HepG2 (cell line): Measurements from ENCODE around the gene THY1. TPM values are rescaled to one million over a fixed set of nuclear protein-coding genes. Genes with fewer than 3 reads are reported as not detected.

Experiments
- BATF2 ChIP-seq: sonication (generic); formaldehyde crosslinking; IDR thresholded peaks from 2 replicates; pipeline ENCODE4 v1.8.0; 2022; ENCODE audit warnings: mild to moderate bottlenecking, missing genetic modification reagents, moderate library complexity
- MZF1 ChIP-seq: sonication (generic); formaldehyde crosslinking; IDR thresholded peaks from 2 replicates; pipeline ENCODE4 v1.8.1; 2023; ENCODE audit warnings: mild to moderate bottlenecking, missing genetic modification reagents, borderline replicate concordance
- SKIL ChIP-seq: sonication (generic); formaldehyde crosslinking; IDR thresholded peaks from 2 replicates; pipeline ENCODE4 v1.8.0; 2022; ENCODE audit warnings: missing genetic modification reagents, mild to moderate bottlenecking, moderate library complexity, borderline replicate concordance
- SMAD9 ChIP-seq: sonication (generic); formaldehyde crosslinking; IDR thresholded peaks from 2 replicates; pipeline ENCODE4 v1.5.1; 2020; ENCODE audit warnings: mild to moderate bottlenecking, missing genetic modification reagents
- ZBTB49 ChIP-seq: sonication (generic); formaldehyde crosslinking; IDR thresholded peaks from 2 replicates; pipeline ENCODE4 v1.4.0; 2020; ENCODE audit warnings: missing genetic modification reagents, borderline replicate concordance
- ZC3H13 ChIP-seq: sonication (generic); formaldehyde crosslinking; IDR thresholded peaks from 2 replicates; pipeline ENCODE4 v1.8.1; 2023; ENCODE audit warnings: mild to moderate bottlenecking, missing genetic modification reagents, moderate library complexity
- ZNF615 ChIP-seq: sonication (generic); formaldehyde crosslinking; IDR thresholded peaks from 2 replicates; pipeline ENCODE4 v1.5.0; 2020; ENCODE audit warnings: mild to moderate bottlenecking, missing genetic modification reagents, borderline replicate concordance
- ZNF616 ChIP-seq: sonication (generic); formaldehyde crosslinking; IDR thresholded peaks from 2 replicates; pipeline ENCODE4 v1.5.0; 2020; ENCODE audit warnings: low read depth, mild to moderate bottlenecking, missing genetic modification reagents
- polyA plus RNA-seq, 8 experiments: library from polyadenylated mRNA; depleted of rRNA in 3 of 8; stranded (reverse) in 7 of 8; unstranded in 1 of 8; fragments of >200 nt; fragmentation: Illumina TruSeq in 4 of 8; extraction: Trizol in 4 of 8; gene quantifications; 2 replicates each; pipeline versions ENCODE4 v1.2.1 to v1.2.3, GENCODE V29; 2011 to 2016; ENCODE audit warnings: low read depth in 4 of 8, missing spikeins in 1 of 8, mixed read lengths in 1 of 8; ENCODE audit not compliant: insufficient read depth in 1 of 8
- total RNA-seq, 5 experiments: library from RNA; depleted of rRNA; stranded (reverse); fragments of >200 nt; fragmentation: Illumina TruSeq; extraction: Trizol; gene quantifications; 2 replicates each; pipeline ENCODE4 v1.2.3, GENCODE V29; 2016; ENCODE audit warnings: low read depth in 1 of 5
- TF ChIP-seq, protein P1 (sequence below): sonication (generic); formaldehyde crosslinking; IDR thresholded peaks from 2 replicates; pipeline ENCODE4 v1.5.1; 2020; ENCODE audit warnings: mild to moderate bottlenecking, missing genetic modification reagents, moderate library complexity
- TF ChIP-seq, protein P2 (sequence below): fragments of 450-650 bp; IDR thresholded peaks from 2 replicates; pipeline ENCODE4 v1.6.1; 2017
- TF ChIP-seq, protein P3 (sequence below): sonication (generic); formaldehyde crosslinking; IDR thresholded peaks from 2 replicates; pipeline ENCODE4 v1.5.0; 2020; ENCODE audit warnings: missing genetic modification reagents, mild to moderate bottlenecking, borderline replicate concordance
- TF ChIP-seq, protein P4 (sequence below): conservative IDR thresholded peaks from 2 replicates; pipeline ENCODE4 v1.6.1; 2018; ENCODE audit warnings: missing genetic modification reagents

Gene THY1
- total and polyA plus RNA-seq, 2 of the 13 experiments (the other 11 are each of a cell fraction or from before 2014, with no cell fraction given): not detected

DNA sequence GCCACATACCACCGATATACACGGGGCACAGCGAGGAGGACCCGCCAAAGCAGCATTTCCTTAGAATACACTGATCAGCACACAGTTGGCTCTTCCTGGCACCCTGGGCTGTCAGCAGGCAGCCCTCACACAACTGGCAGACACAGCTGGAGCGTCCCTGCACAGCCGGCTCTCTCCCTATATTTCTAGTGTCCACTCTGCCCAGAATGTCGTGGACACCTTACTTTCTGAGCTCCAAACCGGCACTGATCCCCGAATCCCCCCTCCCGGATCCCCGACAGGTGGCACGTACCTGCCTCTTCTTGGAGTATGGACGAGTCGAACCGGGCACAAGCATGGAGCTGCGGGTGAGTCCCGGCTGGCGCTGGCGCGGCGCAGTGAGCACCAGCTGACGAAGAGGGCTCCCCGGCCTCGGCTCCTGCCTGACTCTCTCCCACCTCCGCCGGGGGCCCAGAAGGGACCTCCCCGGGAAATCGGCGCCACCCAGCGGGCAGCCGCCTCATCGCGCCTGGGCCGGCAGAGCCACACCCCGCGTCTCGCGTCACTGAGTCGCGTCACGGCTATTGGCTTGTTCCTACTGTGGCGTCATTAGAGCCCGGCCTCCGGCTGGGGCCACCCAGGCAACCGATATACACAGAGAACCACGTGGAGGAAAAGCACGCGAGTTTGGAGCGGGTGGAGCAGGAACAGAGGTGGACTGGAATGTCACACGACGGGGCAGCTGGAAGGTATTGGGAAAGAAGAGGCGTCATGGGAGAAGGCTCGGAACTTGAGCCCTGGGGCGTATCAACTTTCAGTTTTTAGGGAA, 41.6 kb downstream of the THY1 start, which contains the start of gene USP2 (continued):
- TF ChIP-seq ZNF615 (CRISPR knock-in tag): no peak
- 0 out of 2 replicates have a peak, but pooled peaks have one; percentile 42 for TF ChIP-seq MZF1 (CRISPR knock-in tag)
- no peak; the same call in none of the 2 replicates for TF ChIP-seq SMAD9 (CRISPR knock-in tag)
- TF ChIP-seq BATF2 (CRISPR knock-in tag): 0 out of 2 replicates have a peak, but pooled peaks have one; percentile 40
- peak; percentile 47; the same call in 1 of the 2 replicates for TF ChIP-seq SKIL (CRISPR knock-in tag)
- TF ChIP-seq ZC3H13: peak; percentile 66; the same call in 1 of the 2 replicates
- TF ChIP-seq, protein P1, sequence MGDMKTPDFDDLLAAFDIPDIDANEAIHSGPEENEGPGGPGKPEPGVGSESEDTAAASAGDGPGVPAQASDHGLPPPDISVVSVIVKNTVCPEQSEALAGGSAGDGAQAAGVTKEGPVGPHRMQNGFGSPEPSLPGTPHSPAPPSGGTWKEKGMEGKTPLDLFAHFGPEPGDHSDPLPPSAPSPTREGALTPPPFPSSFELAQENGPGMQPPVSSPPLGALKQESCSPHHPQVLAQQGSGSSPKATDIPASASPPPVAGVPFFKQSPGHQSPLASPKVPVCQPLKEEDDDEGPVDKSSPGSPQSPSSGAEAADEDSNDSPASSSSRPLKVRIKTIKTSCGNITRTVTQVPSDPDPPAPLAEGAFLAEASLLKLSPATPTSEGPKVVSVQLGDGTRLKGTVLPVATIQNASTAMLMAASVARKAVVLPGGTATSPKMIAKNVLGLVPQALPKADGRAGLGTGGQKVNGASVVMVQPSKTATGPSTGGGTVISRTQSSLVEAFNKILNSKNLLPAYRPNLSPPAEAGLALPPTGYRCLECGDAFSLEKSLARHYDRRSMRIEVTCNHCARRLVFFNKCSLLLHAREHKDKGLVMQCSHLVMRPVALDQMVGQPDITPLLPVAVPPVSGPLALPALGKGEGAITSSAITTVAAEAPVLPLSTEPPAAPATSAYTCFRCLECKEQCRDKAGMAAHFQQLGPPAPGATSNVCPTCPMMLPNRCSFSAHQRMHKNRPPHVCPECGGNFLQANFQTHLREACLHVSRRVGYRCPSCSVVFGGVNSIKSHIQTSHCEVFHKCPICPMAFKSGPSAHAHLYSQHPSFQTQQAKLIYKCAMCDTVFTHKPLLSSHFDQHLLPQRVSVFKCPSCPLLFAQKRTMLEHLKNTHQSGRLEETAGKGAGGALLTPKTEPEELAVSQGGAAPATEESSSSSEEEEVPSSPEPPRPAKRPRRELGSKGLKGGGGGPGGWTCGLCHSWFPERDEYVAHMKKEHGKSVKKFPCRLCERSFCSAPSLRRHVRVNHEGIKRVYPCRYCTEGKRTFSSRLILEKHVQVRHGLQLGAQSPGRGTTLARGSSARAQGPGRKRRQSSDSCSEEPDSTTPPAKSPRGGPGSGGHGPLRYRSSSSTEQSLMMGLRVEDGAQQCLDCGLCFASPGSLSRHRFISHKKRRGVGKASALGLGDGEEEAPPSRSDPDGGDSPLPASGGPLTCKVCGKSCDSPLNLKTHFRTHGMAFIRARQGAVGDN (CRISPR knock-in tag): peak; percentile 90
- TF ChIP-seq ZBTB49 (CRISPR knock-in tag): no peak
- 0 out of 2 replicates have a peak, but pooled peaks have one; percentile 47 for TF ChIP-seq ZNF616 (CRISPR knock-in tag)
- TF ChIP-seq, protein P2, sequence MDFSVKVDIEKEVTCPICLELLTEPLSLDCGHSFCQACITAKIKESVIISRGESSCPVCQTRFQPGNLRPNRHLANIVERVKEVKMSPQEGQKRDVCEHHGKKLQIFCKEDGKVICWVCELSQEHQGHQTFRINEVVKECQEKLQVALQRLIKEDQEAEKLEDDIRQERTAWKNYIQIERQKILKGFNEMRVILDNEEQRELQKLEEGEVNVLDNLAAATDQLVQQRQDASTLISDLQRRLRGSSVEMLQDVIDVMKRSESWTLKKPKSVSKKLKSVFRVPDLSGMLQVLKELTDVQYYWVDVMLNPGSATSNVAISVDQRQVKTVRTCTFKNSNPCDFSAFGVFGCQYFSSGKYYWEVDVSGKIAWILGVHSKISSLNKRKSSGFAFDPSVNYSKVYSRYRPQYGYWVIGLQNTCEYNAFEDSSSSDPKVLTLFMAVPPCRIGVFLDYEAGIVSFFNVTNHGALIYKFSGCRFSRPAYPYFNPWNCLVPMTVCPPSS: no peak
- TF ChIP-seq, protein P3, sequence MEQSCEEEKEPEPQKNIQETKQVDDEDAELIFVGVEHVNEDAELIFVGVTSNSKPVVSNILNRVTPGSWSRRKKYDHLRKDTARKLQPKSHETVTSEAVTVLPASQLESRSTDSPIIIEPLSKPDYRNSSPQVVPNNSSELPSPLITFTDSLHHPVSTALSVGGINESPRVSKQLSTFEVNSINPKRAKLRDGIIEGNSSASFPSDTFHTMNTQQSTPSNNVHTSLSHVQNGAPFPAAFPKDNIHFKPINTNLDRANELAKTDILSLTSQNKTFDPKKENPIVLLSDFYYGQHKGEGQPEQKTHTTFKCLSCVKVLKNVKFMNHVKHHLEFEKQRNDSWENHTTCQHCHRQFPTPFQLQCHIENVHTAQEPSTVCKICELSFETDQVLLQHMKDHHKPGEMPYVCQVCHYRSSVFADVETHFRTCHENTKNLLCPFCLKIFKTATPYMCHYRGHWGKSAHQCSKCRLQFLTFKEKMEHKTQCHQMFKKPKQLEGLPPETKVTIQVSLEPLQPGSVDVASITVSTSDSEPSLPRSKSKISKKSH: peak; percentile 41; the same call in 1 of the 2 replicates
- TF ChIP-seq, protein P4, sequence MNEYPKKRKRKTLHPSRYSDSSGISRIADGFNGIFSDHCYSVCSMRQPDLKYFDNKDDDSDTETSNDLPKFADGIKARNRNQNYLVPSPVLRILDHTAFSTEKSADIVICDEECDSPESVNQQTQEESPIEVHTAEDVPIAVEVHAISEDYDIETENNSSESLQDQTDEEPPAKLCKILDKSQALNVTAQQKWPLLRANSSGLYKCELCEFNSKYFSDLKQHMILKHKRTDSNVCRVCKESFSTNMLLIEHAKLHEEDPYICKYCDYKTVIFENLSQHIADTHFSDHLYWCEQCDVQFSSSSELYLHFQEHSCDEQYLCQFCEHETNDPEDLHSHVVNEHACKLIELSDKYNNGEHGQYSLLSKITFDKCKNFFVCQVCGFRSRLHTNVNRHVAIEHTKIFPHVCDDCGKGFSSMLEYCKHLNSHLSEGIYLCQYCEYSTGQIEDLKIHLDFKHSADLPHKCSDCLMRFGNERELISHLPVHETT (CRISPR knock-in tag): 0 out of 2 replicates have a peak, but pooled peaks have one; percentile 28
